GM10266 (cell line): ENCODE measurements around the gene RAB31.
A peak's percentile ranks its signal among the peaks of the same experiment; 100 is the strongest.

Experiments used
- DNase-seq: peaks from one replicate; pipeline ENCODE4 v3.0.0; 2012; ENCODE audit errors: extremely low spot score
- CTCF ChIP-seq: IDR thresholded peaks from 2 replicates; pipeline ENCODE4 v1.5.1; 2012; ENCODE audit warnings: mild to moderate bottlenecking, low read depth; ENCODE audit not compliant: control insufficient read depth, insufficient read depth; ENCODE audit errors: missing control alignments

Gene RAB31

DNA sequence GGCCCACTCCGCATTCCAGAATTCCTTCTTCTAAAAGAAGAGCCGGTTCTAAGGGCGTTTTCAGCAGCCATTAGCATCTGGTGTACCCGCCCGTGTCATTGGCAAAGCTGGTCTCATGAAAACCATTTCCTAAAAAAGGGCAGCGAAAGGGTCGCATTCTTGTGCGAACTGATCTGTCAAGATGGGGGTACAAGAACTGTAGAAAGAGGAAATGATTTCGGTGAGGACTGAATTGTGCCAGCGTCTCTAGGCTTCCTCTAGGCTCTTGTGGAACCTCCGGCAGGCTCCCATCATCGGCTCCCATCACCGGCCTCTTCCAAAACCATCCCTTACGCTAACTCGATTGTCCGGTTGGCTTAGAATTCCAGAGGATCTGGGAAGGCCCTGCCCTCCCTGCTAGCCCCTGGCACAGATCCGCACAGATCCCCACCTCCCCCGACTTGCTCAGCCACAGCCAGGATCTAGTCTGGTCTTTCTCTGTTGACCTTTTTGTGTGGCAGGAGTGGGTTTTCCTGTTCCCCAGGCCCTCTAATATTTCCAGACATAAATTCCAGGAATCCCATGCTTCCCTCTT lies 1.3 kb downstream of the RAB31 start:
- DNase-seq, result no peak
- no peak for TF ChIP-seq CTCF

DNA sequence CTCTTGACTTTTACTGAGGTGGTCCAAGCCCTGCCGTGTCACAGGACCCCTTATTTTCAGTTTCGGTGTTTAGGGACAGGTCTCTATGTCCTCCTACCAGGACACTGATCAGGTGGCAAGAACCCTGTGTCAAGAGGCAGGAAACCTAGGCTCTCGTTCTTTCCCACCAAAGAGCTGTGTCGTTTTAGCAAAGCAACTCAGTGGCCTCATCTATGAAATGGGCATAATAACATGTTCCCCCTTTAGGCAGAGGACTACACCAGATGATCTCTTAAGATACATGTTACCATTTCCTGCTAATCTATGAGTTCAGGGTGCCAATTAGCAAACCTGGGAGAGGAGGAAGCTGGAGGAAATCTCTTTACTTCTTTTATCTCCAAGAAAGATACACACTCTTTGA lies 1.9 kb downstream of the RAB31 start:
- TF ChIP-seq CTCF, result no peak

DNA sequence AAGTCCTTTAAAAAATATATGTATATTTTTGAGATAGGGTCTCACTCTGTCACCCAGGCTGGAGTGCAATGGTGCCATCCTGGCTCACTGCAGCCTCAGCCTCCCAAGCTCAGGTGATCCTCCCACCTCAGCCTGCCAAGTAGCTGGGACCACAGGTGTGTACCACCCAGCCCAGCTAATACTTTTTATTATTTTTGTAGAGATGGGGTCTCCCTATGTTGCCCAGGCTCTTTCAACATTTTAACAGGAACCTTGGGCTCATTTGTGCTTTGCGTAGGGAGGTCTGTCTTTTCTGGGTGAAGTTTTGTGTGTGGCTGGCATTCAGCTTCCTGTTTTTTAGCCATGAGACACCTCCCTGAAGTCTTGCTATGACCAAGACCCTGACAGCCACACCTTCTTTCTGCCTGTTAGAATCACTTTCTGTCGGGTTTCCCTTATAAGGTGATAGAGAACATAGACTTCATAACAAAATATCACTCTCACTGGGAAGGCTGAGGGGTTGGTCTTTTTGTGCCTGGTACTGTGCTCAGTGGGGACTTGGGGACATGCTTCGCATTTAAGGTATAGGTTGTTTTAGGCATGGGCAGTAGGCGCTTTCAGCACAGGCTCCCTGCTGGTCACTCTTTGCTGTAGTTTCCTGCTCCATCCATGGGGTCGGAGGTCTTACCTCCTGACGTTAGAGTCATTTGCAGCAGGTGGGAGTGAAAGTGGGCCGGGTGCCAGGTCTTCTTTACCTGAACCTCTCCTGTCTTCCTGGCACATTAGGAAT lies 3.4 kb downstream of the RAB31 start:
- TF ChIP-seq CTCF, result no peak
- DNase-seq, result peak; percentile 80

More for the DNA sequence above, 1.9 kb downstream of the RAB31 start:
- no peak for DNase-seq

DNA sequence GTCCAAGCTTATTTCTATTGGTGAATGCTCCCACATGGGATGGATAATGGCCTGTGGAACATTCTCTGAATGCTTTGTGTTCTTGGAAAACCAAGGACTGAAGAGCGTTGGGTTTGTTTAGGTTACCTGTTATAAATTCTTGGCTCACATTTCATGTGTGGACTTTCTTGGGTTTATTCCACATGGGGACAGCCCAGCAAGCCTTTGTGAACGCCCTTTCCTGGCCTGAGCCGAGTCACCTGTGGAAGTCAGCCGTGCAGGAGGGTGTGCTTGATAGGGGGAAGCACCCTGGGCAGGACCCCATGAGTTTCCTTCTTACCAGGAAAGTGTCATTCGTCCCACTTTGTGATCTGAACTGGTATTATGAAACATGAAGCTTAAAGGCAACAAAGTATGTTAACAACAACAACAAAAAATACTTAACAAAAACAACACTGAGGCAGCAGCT lies 4.1 kb downstream of the RAB31 start:
- DNase-seq, result no peak
- no peak for TF ChIP-seq CTCF

DNA sequence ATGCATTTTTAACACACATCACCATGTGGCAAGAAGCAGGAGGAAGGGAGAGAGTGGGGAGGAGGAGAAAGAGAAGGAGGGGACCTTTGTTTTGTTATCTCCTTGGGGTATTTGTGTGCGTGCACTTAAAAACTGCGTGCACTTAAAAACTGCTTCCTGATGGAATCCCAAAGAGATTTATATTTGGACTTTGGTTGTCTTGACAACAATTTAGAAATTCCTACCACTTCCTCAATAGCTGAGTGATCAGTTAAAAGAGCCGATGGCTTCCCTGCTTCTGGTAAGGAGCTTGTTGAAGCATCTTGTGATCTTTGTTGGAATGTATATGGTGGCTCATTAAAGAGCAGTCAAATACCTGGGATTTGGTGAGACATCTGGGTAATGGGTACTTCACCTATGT lies 4.5 kb downstream of the RAB31 start:
- no peak for TF ChIP-seq CTCF
- DNase-seq, result no peak

DNA sequence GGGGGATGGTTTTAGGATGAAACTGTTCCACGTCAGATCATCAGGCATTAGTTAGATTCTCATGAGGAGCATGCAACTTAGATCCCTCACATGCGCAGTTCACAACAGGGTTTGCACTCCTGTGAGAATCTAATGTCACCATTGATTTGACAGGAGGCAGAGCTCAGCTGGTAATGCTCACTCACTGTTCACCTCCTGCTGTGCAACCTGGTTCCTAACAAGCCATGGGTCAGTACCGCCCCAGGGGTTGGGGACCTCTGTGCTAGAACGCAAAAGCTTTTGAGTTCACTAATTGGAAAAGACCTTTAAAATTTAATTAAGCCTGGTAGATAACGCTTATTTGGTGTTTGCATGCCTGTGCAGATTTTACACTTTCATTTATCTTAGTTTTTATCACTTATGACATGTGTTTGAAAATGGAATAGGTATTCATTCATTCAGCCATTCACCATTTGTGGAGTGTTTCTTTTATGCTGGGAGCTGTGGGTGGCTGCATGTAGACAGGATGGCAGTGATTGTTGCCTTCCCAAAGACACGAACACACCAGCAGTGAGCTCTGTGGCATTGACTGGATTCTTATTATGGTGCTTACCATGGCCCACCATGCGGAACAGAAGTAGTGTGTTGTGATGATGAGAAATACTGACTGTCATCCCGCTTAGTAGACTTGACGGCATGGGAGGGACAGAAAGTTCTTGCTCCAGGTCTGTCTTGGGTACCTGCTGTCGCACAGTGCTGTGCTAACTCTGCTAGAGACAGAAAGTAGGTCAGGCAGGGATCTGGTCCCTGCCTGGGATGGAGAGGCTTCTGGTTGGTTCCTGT lies 6.4 kb downstream of the RAB31 start:
- DNase-seq, result no peak
- TF ChIP-seq CTCF, result no peak

- no peak for DNase-seq
- TF ChIP-seq CTCF, result no peak
These were observed 6.9 kb downstream of the RAB31 start for GRCh38 chr18:9715088-9715343.
